AG20443 (cell line): ENCODE measurements around the gene PTPN14.
"Not testable (repeated sequence)": the region's sequence is repeated elsewhere in the genome, so short reads cannot be mapped to it uniquely, and the experiment has no call there.

ENCODE experiments used
- DNase-seq: peaks from one replicate; pipeline ENCODE4 v3.0.0; 2012; ENCODE audit warnings: low spot score, mixed read lengths

PTPN14 gene

DNA sequence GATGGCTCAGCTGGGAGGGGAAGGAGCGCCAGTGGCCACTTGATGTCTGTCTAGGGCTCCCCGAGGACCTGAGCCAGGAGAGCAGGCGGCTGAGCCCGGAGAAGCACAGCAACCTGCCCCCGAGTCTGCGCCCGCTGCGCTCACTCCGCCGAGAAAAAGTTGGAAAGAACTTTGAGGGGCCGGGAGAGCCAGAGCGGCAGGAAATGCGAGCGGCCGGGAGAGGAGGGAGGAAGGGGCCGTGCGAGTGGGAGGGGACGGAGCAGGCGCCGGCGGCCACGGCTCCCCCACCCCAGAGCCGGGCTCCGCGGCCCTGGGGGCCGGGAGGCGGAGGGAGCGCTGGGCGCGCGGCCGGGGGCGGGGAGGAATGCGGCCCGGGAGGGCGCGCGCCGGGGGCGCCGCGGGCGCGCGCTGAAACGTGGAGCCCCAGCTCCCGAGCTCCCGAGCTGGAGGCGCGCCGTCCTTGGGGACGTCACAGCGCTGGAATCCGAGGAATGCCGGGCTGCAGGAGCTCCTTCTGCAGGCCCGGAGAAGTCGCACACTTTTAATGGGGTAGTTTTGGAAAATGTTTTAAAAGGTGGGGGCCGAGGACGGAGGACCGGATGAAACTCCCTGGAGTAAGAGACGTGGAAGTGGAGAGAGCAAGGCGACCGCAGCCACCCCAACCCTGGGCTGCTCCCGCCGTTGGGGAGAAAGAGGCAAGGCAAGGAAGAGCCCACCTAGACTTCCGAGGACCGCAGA lies at the start of gene PTPN14:
Gene PTPN14, minus strand, starts transcription at position 167 of the 738 bp plus-strand sequence. CDS start 86,799 bp downstream, outside the sequence.
- DNase-seq, result peak; percentile 97

DNA sequence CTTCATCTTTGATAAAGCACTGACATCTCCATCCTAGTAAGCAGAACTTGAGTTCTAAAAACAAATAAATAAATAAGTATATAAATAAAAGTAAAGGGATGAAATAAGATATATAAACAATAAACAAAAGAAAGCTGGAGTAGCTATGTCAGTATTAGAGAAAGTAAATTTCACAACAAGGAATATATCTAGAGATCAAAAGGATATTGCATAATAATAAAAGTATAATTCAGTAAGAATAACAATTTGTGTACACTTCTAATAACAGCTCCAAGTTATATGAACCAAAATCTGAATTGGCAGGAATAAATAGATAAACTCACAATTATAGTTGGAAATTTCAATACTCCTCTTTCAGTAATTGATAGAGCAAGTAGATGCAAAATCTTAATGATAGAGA lies 41.8 kb upstream of the PTPN14 start:
- DNase-seq, result no peak

DNA sequence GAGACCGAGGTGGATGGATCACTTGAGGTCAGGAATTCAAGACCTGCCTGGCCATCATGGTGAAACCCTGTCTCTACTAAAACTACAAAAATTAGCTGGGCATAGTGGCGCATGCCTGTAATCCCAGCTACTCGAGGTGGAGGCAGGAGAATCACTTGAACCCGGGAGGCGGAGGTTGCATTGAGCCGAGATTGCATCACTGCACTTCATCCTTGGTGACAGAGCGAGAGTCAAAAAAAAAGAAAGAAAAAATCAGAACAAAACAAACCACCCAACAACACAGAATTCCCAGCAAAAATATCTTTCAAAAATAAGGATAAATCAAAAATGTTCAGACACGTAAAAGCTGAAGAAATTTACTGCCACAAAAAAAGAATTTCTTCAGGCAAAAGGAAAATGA lies 40.5 kb upstream of the PTPN14 start:
- DNase-seq, result not testable (repeated sequence)

DNA sequence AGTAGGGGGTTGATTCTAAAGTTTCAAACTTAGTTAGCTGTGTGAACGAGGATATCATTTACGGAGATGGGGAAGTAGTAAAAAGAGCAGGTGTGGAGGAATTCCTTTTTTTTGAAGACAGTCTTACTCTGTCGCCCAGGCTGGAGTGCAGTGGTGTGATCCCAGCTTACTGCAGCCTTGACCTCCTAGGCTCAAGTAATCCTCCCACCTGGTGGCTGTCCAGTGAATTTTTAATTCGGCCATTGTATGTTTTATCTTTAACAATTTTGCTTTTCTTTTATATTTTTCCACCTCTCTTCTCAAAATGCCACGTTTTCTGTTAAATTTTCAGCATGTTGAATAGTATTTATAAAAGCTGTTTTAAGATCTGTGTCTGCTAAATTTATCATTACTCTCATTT lies 39.3 kb upstream of the PTPN14 start:
- no peak for DNase-seq

- no peak for DNase-seq
Observed at GRCh38 chr1:214588963-214589597, 37.7 kb upstream of the PTPN14 start.

DNA sequence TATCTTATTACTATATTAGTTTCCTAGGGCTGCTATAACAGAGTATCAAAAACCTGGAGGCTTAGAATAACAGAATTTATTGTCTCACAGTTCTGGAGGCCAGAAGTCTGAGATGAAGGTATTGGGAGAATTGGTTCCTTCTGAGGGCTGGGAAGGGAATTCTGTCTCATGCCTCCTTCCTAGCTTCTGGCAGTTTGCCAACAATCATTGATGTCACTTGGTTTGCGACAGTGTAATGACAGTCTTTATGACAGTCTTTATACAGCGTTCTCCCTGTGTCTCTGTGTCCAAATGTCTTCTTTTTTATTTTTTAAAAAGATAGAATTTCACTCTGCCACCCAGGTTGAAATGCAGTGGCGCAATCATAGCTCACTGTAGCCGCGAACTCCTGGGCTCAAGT lies 35.8 kb upstream of the PTPN14 start:
- no peak for DNase-seq

- no peak for DNase-seq
Observed at GRCh38 chr1:214586621-214587020, 35.2 kb upstream of the PTPN14 start.

GRCh38 chr1:214584805-214585766 lies 33.7 kb upstream of the PTPN14 start:
- peak; percentile 55 for DNase-seq

DNA sequence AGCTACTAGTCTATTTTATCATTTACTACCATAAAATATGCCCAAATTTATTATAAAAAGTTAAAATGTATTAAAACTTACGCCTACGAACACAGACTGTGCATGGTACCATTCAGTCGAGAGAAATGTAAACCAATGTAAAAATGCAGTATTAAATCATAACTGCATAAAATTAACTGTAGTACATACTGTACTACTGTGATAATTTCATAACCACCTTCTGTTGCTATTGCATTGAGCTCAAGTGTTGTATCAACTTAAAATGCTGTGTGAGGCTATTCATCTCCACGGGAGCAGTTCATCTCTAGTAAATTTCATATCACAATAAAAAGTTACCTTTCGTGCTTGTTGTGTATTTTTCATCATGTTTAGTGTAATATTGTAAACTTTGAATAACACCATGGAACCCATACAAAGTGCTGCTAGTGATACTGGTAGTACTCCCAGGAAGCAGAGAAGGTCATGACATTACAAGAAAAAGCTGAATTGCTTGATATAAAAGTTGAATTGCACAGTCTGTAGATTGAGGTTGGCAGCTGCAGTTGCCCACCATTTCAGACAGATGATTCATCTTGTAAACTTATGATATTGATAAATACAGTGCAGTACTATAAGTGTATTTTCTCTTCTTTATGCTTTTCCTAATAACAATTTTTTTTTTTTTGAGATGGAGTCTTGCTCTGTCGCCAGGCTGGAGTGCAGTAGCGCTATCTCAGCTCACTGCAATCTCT lies 32.6 kb upstream of the PTPN14 start:
- no peak for DNase-seq

- DNase-seq, result no peak
Observed at GRCh38 chr1:214583113-214583512, 31.7 kb upstream of the PTPN14 start.

DNA sequence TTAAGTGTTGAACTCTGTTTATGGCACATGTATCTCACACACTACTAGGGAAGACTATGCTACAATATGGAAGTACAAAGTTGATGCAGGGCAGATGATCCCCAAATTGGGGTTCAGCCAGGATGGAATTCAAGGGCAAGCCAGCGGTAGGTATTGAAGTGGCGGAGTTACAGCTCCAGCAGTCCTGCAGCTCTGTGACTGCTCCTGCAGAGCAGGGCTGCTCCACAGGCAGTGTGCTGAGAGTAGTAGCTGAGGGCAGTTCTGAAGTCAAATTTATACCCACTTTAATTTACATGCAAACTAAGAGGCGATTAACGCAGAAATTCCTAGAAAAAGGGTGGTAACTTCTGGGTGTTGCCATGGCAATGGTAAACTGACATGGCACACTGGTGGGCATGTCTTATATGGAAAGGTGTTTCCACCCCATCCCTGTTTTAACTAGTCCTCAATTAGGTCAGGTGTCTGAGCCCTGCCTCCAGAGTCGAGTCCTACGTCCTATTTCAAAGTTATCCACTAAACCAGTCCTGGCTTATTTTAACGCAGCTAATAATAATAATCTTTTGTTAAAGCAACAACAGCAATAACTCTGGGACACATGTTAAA lies 31.0 kb upstream of the PTPN14 start:
- no peak for DNase-seq

DNA sequence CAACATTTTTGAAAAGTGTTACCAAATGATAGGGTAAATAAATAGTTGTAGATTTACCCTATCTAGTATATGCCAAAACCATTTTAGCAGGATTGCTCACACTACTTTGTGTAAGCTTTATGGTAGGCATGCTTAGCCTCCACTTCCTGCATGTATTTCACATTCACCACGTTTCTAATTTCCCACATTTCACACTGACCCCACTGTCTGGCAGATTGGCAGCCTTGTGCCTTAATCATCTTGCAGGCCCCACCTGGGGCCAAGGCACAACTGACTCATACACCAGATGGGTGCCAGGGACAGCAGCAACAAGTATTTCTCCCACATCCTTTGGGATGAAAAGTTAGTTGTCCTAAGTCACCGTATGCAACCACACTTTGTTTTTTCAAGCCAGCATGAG lies 30.4 kb upstream of the PTPN14 start:
- DNase-seq, result peak; percentile 68

- no peak for DNase-seq
Observed at GRCh38 chr1:214579183-214579582, 27.8 kb upstream of the PTPN14 start.

DNA sequence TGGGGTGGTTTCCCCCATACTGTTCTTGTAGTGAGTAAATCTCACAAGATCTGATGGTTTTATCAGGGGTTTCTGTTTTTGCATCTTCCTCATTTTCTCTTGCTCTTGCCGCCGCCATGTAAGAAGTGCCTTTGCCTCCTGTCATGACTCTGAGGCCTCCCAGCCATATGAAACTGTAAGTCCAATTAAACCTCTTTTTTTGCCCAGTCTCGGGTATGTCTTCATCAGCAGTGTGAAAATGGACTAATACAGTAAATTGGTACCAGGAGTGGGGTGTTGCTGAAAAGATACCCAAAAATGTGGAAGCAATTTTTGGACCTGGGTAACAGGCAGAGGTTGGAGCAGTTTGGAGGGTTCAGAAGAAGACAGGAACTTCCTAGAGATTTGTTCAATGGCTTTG lies 24.7 kb upstream of the PTPN14 start:
- DNase-seq, result not testable (repeated sequence)

GRCh38 chr1:214574598-214575411 lies 23.4 kb upstream of the PTPN14 start:
- no peak for DNase-seq

GRCh38 chr1:214573386-214574318 lies 22.2 kb upstream of the PTPN14 start:
- DNase-seq, result no peak

DNA sequence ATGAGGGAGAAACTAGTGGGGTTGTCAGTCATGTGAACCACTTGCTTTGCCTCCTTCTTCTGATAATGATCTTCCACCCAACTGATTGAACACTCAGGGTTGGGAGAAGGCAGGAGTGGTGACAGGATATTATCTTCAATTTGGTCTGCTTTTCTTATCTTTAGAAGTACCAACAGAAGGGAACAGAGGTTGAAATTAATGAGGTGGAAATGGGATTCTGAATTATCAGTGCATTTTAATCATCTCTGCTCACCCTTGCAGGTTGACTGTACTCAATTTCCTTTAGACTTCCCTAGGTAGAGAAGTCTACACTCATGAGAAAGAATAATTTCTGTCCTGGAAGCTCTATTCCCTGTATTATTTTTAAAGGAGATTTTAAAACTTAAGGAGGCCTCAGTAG lies 19.9 kb upstream of the PTPN14 start:
- DNase-seq, result no peak

DNA sequence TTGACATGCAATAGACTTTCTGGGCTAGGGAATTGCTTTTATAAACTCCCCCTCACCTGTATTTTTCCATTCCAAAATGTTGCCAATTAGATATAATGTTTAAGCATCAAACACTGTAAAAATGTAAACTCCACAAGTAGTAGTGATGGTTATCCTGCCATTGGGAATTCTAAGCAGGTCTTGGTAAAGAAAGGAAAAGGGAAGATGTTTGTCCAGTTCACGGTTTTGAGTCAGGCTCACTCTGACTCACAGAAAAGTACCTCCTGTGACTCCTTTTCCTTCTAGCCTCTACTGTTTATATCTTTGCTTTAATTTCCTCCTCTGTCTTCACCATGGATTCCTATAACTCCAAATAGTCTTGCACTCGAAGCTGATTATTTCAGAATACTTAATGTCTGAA lies 19.0 kb upstream of the PTPN14 start:
- peak; percentile 38 for DNase-seq

- DNase-seq, result peak; percentile 43
Observed at GRCh38 chr1:214569357-214570004, 18.1 kb upstream of the PTPN14 start.
